Endothelial cell of umbilical vein (primary cell): ENCODE results near the gene ZNF669. TPM values are rescaled to one million over a fixed set of nuclear protein-coding genes. Genes with fewer than 3 reads are reported as not detected.

Source experiments
- BruUV-seq: library from RNA; stranded (reverse); fragments of 400-500 nt; replicated peaks from 2 replicates; lab custom pipeline; 2021; lab: Mats Ljungman, UMichigan
- CTCF ChIA-PET: fragments of 300-600, 350-600 bp; sonication (Branson Sonifier 250); formaldehyde crosslinking; loops from one replicate; lab custom pipeline; 2021; ENCODE audit warnings: antibody characterized with exemption, inconsistent platforms; lab: Charles Lee
- POLR2A ChIA-PET: fragments of 300-600, 350-600 bp; sonication (Branson Sonifier 250); formaldehyde crosslinking; loops from one replicate; lab custom pipeline; 2021; ENCODE audit warnings: antibody characterized with exemption, inconsistent platforms; lab: Charles Lee
- DNase-seq: peaks from one replicate; pipeline ENCODE4 v3.0.0-alpha.2; 2011; ENCODE audit warnings: low read depth, low spot score
- FAIRE-seq: peaks from 2 replicates; lab custom pipeline; 2011; peaks lifted over from hg19 to GRCh38; lab: Jason Lieb, UNC
- H2AFZ ChIP-seq: 2 replicates; pipeline ENCODE4 v1.6.0; 2012; ENCODE audit warnings: low read depth, low read length, control low read depth, inconsistent platforms
- H3K27ac ChIP-seq: 2 replicates; pipeline ENCODE4 v1.5.1; 2011; ENCODE audit warnings: low read depth, mild to moderate bottlenecking, control low read depth, low read length, moderate library complexity; ENCODE audit not compliant: insufficient read depth
- H3K27me3 ChIP-seq, 2 experiments: 2 replicates each; pipeline versions ENCODE4 v1.6.0 to v1.6.1; 2011; ENCODE audit warnings: low read length in 2 of 2, mixed read lengths in 1 of 2; ENCODE audit not compliant: control insufficient read depth in 2 of 2, insufficient read depth in 2 of 2
- H3K36me3 ChIP-seq, 2 experiments: 2 replicates in 1 of 2; 3 replicates in 1 of 2; pipeline ENCODE4 v1.5.1; 2011; ENCODE audit warnings: low read length in 2 of 2, mild to moderate bottlenecking in 1 of 2, moderate library complexity in 1 of 2; ENCODE audit not compliant: control insufficient read depth in 2 of 2, insufficient read depth in 2 of 2; ENCODE audit errors: extremely low read depth in 1 of 2
- H3K4me1 ChIP-seq: 3 replicates; pipeline ENCODE4 v1.5.1; 2011; ENCODE audit warnings: mild to moderate bottlenecking, low read length; ENCODE audit not compliant: control insufficient read depth, insufficient read depth; ENCODE audit errors: extremely low read depth
- H3K4me2 ChIP-seq: 2 replicates; pipeline ENCODE4 v1.6.1; 2011; ENCODE audit warnings: low read length, control low read depth, mixed read lengths; ENCODE audit not compliant: insufficient read depth
- H3K4me3 ChIP-seq, 3 experiments: fragments of 200-600 bp in 1 of 3; sonication (generic), shearing (Covaris generic) in 1 of 3; replicated peaks in 1 of 3; 2 replicates each; pipeline ENCODE4 v1.5.1; 2011 to 2016; ENCODE audit warnings: control low read depth in 3 of 3, low read length in 3 of 3, mild to moderate bottlenecking in 2 of 3, inconsistent platforms in 1 of 3, low read depth in 1 of 3, moderate library complexity in 1 of 3; ENCODE audit not compliant: insufficient read depth in 1 of 3
- H3K79me2 ChIP-seq: 2 replicates; pipeline ENCODE4 v1.6.0; 2012; ENCODE audit warnings: low read length, inconsistent platforms; ENCODE audit not compliant: control insufficient read depth, insufficient read depth
- H3K9ac ChIP-seq: replicated peaks from 2 replicates; pipeline ENCODE3; 2011; ENCODE audit warnings: low read length, control low read depth; ENCODE audit not compliant: insufficient read depth; ENCODE audit errors: extremely low read depth
- H3K9me1 ChIP-seq: replicated peaks from 3 replicates; pipeline ENCODE4 v1.6.0; 2011; ENCODE audit warnings: mild to moderate bottlenecking, low read length; ENCODE audit not compliant: control insufficient read depth, insufficient read depth; ENCODE audit errors: extremely low read depth
- H3K9me3 ChIP-seq: replicated peaks from 2 replicates; pipeline ENCODE4 v1.5.1; 2012; ENCODE audit warnings: low read length, inconsistent platforms; ENCODE audit not compliant: control insufficient read depth, insufficient read depth
- H4K20me1 ChIP-seq: replicated peaks from 2 replicates; pipeline ENCODE3; 2011; ENCODE audit warnings: mild to moderate bottlenecking, low read length; ENCODE audit not compliant: control insufficient read depth, insufficient read depth; ENCODE audit errors: extremely low read depth
- EZH2 ChIP-seq: IDR thresholded peaks from 2 replicates; pipeline ENCODE4 v1.6.1; 2012; ENCODE audit warnings: borderline replicate concordance, low read depth, mild to moderate bottlenecking, moderate library complexity, low read length, inconsistent platforms; ENCODE audit not compliant: severe bottlenecking
- FOS ChIP-seq: IDR thresholded peaks from 2 replicates; pipeline ENCODE4 v1.6.1; 2011; ENCODE audit warnings: mild to moderate bottlenecking, low read length, moderate library complexity, borderline replicate concordance; ENCODE audit not compliant: insufficient read depth
- GATA2 ChIP-seq: IDR thresholded peaks from 2 replicates; pipeline ENCODE4 v1.7.0; 2011; ENCODE audit warnings: low read depth, mild to moderate bottlenecking, moderate library complexity, mixed read lengths, low read length; ENCODE audit not compliant: insufficient read length, insufficient read depth
- JUN ChIP-seq: IDR thresholded peaks from 2 replicates; pipeline ENCODE4 v1.6.1; 2011; ENCODE audit warnings: borderline replicate concordance, low read depth; ENCODE audit not compliant: insufficient read length, insufficient read depth
- MYC ChIP-seq: IDR thresholded peaks from one replicate; pipeline ENCODE4 v1.6.1; 2011; ENCODE audit warnings: mild to moderate bottlenecking, low read depth, low read length
- POLR2A ChIP-seq: IDR thresholded peaks from 2 replicates; pipeline ENCODE4 v1.6.1; 2012; ENCODE audit warnings: low read depth, mild to moderate bottlenecking, control low read depth, low read length
- POLR2AphosphoS5 ChIP-seq: IDR thresholded peaks from 2 replicates; pipeline ENCODE4 v1.6.1; 2012; ENCODE audit warnings: low read depth, mild to moderate bottlenecking, control low read depth, low read length, moderate library complexity; ENCODE audit not compliant: insufficient read depth
- dilution Hi-C: fragments of 300-500 bp; cut with MboI; formaldehyde crosslinking; loops from one replicate; pipeline ENCODE4 v1.15.0; 2019; ENCODE audit warnings: low sequenced_read_pairs; ENCODE audit not compliant: extremely low pct_ligation_motif_present
- intact Hi-C: fragments of 100-400 bp; cut with micrococcal nuclease; formaldehyde crosslinking; loops from one replicate; pipeline ENCODE4 v1.10.0; 2022
- polyA plus RNA-seq, 4 experiments: library from polyadenylated mRNA; depleted of rRNA in 3 of 4; stranded (reverse) in 3 of 4; unstranded in 1 of 4; fragments of >200 nt; gene quantifications; 2 replicates each; pipeline versions ENCODE4 v1.2.1 to v1.2.3, GENCODE V29; 2011 to 2012; ENCODE audit warnings: missing spikeins in 1 of 4
- total RNA-seq: library from RNA; stranded (reverse); gene quantifications from 2 replicates; pipeline ENCODE4 v1.2.3, GENCODE V29; 2021
- TF ChIP-seq, protein P1 (sequence below): IDR thresholded peaks from 2 replicates; pipeline ENCODE4 v1.6.1; 2011; ENCODE audit not compliant: insufficient read depth, insufficient read length
- TF ChIP-seq, protein P2 (sequence below), 2 donors: IDR thresholded peaks; 1 replicate in 1 of 2; 2 replicates in 1 of 2; pipeline ENCODE4 v1.5.1; 2011; ENCODE audit warnings: low read length in 2 of 2, mild to moderate bottlenecking in 2 of 2, moderate library complexity in 2 of 2, control low read depth in 1 of 2, inconsistent platforms in 1 of 2, low read depth in 1 of 2; ENCODE audit not compliant: insufficient read depth in 1 of 2; ENCODE audit errors: extremely low read depth in 1 of 2

The ZNF669 gene
- total and polyA plus RNA-seq, 2 donors (not counting 3 experiments of a cell fraction or from before 2014, with no cell fraction given): 2.4 to 7.8 TPM

DNA sequence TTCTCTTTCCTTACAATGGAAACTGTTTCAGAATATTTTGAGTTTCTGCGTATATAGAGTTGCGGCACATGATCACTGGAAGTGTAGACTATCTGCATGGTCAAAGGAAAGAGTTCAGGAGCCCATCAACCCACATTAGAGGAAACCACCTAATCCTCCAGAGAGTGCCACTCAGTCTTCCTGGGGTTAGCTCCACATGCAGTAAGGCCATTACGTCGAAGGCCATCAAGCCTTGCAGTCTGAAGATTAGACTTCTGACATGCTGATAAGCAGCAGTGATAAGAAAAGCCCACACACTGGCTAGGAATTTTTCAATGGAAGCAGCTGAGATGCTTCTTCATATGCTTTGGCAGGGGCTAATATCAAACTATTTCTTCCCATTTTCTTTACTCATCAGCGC lies 7.6 kb downstream of the ZNF669 start:
- H3K4me1 ChIP-seq: no peaks in the 10 kb centered on the region
- ChIA-PET POLR2A (no interaction called here), CTCF (no interaction called here)
- no peak overlapping the region for H3K27ac ChIP-seq
- no peak overlapping the region for H3K9ac ChIP-seq
- DNase-seq (no peak), FAIRE-seq (no peak)
- H3K9me1 ChIP-seq: no peaks in the 10 kb centered on the region
- peaks cover 10% of the 10 kb centered on the region for H3K9me3 ChIP-seq
- no peaks in the 10 kb centered on the region for H4K20me1 ChIP-seq
- H3K27me3 ChIP-seq: no peaks in the 10 kb centered on the region
- no peaks in the 10 kb centered on the region for H3K79me2 ChIP-seq
- no peak overlapping the region for H2AFZ ChIP-seq
- TF ChIP-seq MYC: no peak
- TF ChIP-seq, protein P1, sequence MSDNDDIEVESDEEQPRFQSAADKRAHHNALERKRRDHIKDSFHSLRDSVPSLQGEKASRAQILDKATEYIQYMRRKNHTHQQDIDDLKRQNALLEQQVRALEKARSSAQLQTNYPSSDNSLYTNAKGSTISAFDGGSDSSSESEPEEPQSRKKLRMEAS: no peak
- TF ChIP-seq GATA2: no peak
- TF ChIP-seq JUN: no peak
- TF ChIP-seq FOS: no peak
- TF ChIP-seq POLR2AphosphoS5: no peak
- no peak for TF ChIP-seq EZH2
- TF ChIP-seq, protein P2, sequence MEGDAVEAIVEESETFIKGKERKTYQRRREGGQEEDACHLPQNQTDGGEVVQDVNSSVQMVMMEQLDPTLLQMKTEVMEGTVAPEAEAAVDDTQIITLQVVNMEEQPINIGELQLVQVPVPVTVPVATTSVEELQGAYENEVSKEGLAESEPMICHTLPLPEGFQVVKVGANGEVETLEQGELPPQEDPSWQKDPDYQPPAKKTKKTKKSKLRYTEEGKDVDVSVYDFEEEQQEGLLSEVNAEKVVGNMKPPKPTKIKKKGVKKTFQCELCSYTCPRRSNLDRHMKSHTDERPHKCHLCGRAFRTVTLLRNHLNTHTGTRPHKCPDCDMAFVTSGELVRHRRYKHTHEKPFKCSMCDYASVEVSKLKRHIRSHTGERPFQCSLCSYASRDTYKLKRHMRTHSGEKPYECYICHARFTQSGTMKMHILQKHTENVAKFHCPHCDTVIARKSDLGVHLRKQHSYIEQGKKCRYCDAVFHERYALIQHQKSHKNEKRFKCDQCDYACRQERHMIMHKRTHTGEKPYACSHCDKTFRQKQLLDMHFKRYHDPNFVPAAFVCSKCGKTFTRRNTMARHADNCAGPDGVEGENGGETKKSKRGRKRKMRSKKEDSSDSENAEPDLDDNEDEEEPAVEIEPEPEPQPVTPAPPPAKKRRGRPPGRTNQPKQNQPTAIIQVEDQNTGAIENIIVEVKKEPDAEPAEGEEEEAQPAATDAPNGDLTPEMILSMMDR (IDR thresholded peaks at IDR 0.05; ENCODE audit: extremely low read depth in 1 of 2, insufficient read depth in 1 of 2, low read depth in 1 of 2, low read length in 2 of 2): no peak
- TF ChIP-seq POLR2A: no peak
- intact Hi-C loops (no loop called here), dilution Hi-C loops (no loop called here)
- no peak overlapping the region for H3K4me2 ChIP-seq
- H3K36me3 ChIP-seq: peaks cover 10 to 13% of the 10 kb centered on the region in 2 experiments
- no TSS peak for BruUV-seq
- H3K4me3 ChIP-seq: no peak overlapping the region
